ENCODE results near the gene ERBB2. TPM values are rescaled to one million over a fixed set of nuclear protein-coding genes. Genes with fewer than 3 reads are reported as not detected.
A peak's percentile ranks its signal among the peaks of the same experiment; 100 is the strongest.
"Not testable (repeated sequence)": the region's sequence is repeated elsewhere in the genome, so short reads cannot be mapped to it uniquely, and the experiment has no call there.

ERBB2 gene
- total RNA-seq, 3 donors from 2014 or later: 13.1 to 118 (median 59.0) TPM

DNA sequence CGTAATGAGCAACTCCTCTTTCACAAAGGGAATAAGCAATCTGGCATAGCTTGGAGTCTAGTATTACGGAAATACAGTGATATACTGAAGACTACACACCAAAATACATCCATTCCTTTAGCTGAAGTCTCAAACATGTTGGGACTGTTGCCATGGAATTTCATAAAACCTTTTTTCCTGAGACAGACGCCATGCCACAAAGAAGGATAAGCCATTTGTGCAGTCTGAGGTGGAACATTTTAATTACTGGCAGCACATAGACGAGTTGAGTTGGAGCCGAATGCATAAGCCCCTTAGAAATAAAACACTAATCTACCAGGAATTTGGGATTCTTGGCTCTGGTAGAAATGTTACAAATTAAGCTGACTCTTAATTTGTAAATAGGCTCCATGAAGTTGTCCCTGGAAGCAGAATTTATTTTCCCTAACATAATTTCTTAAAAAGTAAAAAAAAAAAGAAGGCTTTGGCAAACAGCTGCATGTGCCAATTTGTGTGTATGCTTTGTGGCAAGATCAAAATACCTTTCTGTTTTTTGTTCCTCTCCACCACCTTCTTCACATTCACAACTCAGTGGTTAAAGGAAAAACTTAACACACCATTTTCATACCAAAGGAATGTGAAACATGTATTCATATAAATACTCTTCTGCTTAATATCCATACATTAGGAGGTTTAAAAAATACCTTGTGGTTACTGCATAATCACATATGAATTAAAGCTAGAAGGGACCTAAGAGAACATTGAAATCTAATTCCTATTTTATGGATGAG, 63.4 kb downstream of the ERBB2 start:
- no peaks in the 10 kb centered on the region for H3K36me3 ChIP-seq
- no peak overlapping the region for H3K4me3 ChIP-seq
- no peaks in the 10 kb centered on the region for H3K9me3 ChIP-seq
- intact Hi-C loops (cut with DNase I; ENCODE audit: low total_unique reads): no loop called here
- TF ChIP-seq POLR2A (IDR thresholded peaks at IDR 0.05) (no peak), POLR2AphosphoS5 (IDR thresholded peaks at IDR 0.05) (no peak)
- TF ChIP-seq, protein P1, sequence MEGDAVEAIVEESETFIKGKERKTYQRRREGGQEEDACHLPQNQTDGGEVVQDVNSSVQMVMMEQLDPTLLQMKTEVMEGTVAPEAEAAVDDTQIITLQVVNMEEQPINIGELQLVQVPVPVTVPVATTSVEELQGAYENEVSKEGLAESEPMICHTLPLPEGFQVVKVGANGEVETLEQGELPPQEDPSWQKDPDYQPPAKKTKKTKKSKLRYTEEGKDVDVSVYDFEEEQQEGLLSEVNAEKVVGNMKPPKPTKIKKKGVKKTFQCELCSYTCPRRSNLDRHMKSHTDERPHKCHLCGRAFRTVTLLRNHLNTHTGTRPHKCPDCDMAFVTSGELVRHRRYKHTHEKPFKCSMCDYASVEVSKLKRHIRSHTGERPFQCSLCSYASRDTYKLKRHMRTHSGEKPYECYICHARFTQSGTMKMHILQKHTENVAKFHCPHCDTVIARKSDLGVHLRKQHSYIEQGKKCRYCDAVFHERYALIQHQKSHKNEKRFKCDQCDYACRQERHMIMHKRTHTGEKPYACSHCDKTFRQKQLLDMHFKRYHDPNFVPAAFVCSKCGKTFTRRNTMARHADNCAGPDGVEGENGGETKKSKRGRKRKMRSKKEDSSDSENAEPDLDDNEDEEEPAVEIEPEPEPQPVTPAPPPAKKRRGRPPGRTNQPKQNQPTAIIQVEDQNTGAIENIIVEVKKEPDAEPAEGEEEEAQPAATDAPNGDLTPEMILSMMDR (IDR thresholded peaks at IDR 0.05): no peak
- H3K4me1 ChIP-seq: no peaks in the 10 kb centered on the region
- no peak overlapping the region for H3K27ac ChIP-seq
- no peak for DNase-seq (ENCODE audit: low spot score in 2 of 2)
- no peaks in the 10 kb centered on the region for H3K27me3 ChIP-seq

DNA sequence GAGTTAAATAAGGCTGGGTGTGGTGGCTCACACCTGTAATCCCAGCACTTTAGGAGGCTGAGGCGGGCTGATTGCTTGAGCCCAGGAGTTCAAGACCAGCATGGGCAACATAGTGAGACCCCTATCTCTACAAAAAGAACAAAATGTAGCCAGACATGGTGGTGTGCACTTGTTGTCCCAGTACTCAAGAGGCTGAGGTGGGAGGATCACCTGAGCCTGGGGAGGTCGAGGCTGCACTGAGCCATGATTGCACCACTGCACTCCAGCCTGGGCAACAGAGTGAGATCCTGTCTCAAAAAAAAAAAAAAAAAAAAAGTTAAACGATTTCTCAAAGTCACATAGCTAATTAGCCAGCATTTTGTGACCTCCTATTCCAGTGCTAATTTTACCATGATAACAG, 64.3 kb downstream of the ERBB2 start:
- H3K27me3 ChIP-seq; H3K4me3 ChIP-seq; H3K4me1 ChIP-seq; DNase-seq (ENCODE audit: low spot score in 2 of 2); intact Hi-C loops (cut with DNase I; ENCODE audit: low total_unique reads); H3K27ac ChIP-seq; H3K9me3 ChIP-seq; H3K36me3 ChIP-seq: not testable (repeated sequence)

DNA sequence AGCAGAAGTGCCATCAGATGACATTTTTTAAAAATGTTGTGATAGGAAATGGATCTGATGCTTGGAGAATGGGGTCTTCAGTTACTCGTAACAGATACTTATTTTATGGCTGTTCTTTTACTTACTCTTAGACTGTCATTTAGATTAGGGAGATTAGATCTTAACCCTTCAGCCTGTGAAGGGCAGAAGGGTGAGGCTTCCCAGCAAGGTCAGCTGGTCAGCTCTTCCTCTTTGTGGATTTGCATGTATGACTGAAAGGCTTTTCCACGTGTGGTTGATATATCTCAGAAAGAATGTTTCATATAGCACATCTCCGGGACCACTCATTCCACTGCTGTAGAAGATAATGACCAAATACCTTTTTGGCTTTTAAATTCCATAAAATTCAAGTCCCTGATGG, 65.3 kb downstream of the ERBB2 start:
- Histone ChIP-seq H3K27ac (no peak overlapping the region), H3K4me1 (no peaks in the 10 kb centered on the region), H3K4me3 (no peak overlapping the region), H3K27me3 (no peaks in the 10 kb centered on the region), H3K36me3 (no peaks in the 10 kb centered on the region), H3K9me3 (no peaks in the 10 kb centered on the region)
- intact Hi-C loops (cut with DNase I; ENCODE audit: low total_unique reads): no loop called here
- TF ChIP-seq POLR2A (IDR thresholded peaks at IDR 0.05) (no peak), POLR2AphosphoS5 (IDR thresholded peaks at IDR 0.05) (no peak)
- DNase-seq (ENCODE audit: low spot score in 2 of 2): no peak

DNA sequence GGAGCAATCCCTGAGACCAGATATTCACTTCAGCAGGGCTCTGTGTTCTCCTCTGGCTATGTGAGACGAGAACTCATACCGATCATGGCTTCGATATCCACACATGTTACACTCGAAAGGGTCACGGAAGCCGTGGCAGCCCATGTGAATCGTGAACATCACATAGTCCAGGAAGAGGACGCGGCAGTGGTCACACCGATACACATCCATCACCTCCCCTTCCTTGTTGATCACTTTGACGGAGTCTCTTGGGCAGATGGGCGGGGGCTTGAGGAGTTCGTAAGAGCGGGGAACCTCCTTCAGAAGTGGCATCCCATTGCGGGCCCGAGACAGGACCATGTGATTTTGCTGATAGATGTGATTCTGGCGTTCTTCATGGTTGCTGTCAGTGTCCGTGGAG, 65.9 kb downstream of the ERBB2 start:
- no peaks in the 10 kb centered on the region for H3K27me3 ChIP-seq
- no peak for DNase-seq (ENCODE audit: low spot score in 2 of 2)

DNA sequence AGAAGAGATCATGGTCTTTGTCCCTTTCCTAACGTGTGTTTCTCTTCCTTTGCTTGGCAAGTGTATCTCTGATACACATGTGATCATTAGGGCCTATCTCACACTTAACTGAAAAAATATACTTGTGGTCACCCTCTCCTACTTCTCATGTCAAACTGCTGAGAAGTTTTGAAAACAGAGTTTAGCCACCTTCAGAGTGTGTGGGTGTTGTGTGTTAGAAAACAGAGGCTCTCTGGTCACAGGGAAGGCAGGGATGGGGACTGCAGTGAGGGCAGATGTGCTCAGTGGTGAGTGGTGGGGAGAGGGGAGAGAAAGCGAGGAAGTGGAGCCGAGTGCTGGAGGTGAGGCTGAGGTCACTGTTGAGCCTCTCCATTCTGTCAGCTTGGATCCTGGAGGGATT, 67.3 kb downstream of the ERBB2 start:
- Histone ChIP-seq H3K4me1 (no peaks in the 10 kb centered on the region), H3K9me3 (no peaks in the 10 kb centered on the region), H3K36me3 (no peaks in the 10 kb centered on the region), H3K27ac (no peak overlapping the region), H3K4me3 (no peak overlapping the region), H3K27me3 (no peaks in the 10 kb centered on the region)
- no peak for DNase-seq (ENCODE audit: low spot score in 2 of 2)
- intact Hi-C loops (cut with DNase I; ENCODE audit: low total_unique reads): no loop called here
- no peak for TF ChIP-seq POLR2A (IDR thresholded peaks at IDR 0.05)
- TF ChIP-seq, protein P1 (IDR thresholded peaks at IDR 0.05): no peak
- TF ChIP-seq POLR2AphosphoS5 (IDR thresholded peaks at IDR 0.05): no peak

More for the DNA sequence above, 65.9 kb downstream of the ERBB2 start:
- TF ChIP-seq POLR2A (IDR thresholded peaks at IDR 0.05): no peak
- Histone ChIP-seq H3K27ac (no peak overlapping the region), H3K4me3 (no peak overlapping the region), H3K4me1 (no peaks in the 10 kb centered on the region), H3K9me3 (no peaks in the 10 kb centered on the region), H3K36me3 (no peaks in the 10 kb centered on the region)
- intact Hi-C loops (cut with DNase I; ENCODE audit: low total_unique reads): no loop called here

DNA sequence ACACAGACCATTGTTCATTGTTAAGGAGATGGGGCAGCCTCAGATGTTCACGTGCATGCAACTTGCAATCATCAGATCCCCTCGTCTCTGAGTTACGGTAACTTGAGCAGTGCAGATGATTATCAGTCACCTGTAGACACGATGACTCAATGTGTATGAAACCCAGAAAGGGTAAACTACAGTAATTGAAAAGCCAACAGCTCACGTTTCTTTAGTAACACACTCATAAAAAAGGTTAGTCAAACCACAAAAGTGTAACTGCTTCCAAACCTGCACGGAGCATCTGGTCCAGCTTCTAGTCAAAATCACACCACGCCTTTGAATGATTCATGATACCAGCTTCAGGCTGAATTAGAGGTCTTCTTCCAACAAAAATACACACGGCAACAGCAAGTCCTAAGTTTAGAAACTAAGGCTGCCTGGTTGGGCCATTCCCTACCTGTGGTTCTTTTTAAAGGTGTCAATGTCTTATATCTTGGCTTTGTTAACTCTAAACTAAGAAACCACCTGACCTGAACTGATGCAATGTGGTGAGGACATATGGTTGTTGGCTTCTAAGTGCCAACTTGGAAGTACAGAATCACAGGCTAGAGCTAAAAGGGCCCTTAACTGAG, 70.2 kb downstream of the ERBB2 start:
- intact Hi-C loops (cut with DNase I; ENCODE audit: low total_unique reads): no loop called here
- DNase-seq (ENCODE audit: low spot score in 2 of 2): no peak
- Histone ChIP-seq H3K4me1 (no peaks in the 10 kb centered on the region), H3K9me3 (no peaks in the 10 kb centered on the region), H3K27ac (peak overlapping the region in 1 of 2 donors; percentile 38), H3K27me3 (no peaks in the 10 kb centered on the region), H3K36me3 (no peaks in the 10 kb centered on the region), H3K4me3 (no peak overlapping the region)
- TF ChIP-seq POLR2A (IDR thresholded peaks at IDR 0.05): no peak
- TF ChIP-seq POLR2AphosphoS5 (IDR thresholded peaks at IDR 0.05): no peak
- TF ChIP-seq, protein P1 (IDR thresholded peaks at IDR 0.05): no peak
